LoVo (cell line): ENCODE measurements around the gene TMEM185B.
"Not testable (repeated sequence)": the region's sequence is repeated elsewhere in the genome, so short reads cannot be mapped to it uniquely, and the experiment has no call there.

Experiments used
- DNase-seq: peaks from one replicate; pipeline ENCODE4 v3.0.0-alpha.2; 2016; ENCODE audit warnings: low spot score

The TMEM185B gene

GRCh38 chr2:120208381-120209353 lies 14.5 kb downstream of the TMEM185B start:
- no peak for DNase-seq

- no peak for DNase-seq
These were observed 17.1 kb downstream of the TMEM185B start for GRCh38 chr2:120206022-120206581.

- DNase-seq = no peak
These were observed 18.1 kb downstream of the TMEM185B start for GRCh38 chr2:120204945-120205670.

- DNase-seq = no peak
These were observed 18.8 kb downstream of the TMEM185B start for GRCh38 chr2:120204417-120204816.

GRCh38 chr2:120204022-120204405 lies 19.2 kb downstream of the TMEM185B start:
- DNase-seq = no peak

GRCh38 chr2:120203251-120204021 lies 19.8 kb downstream of the TMEM185B start:
- DNase-seq = no peak

GRCh38 chr2:120199817-120200459 lies 23.3 kb downstream of the TMEM185B start:
- DNase-seq = not testable (repeated sequence)

GRCh38 chr2:120195553-120195952 lies 27.6 kb downstream of the TMEM185B start:
- no peak for DNase-seq

GRCh38 chr2:120192280-120192679 lies 30.9 kb downstream of the TMEM185B start:
- DNase-seq = no peak

GRCh38 chr2:120189189-120189588 lies 34.0 kb downstream of the TMEM185B start:
- no peak for DNase-seq

GRCh38 chr2:120182019-120182560 lies 41.1 kb downstream of the TMEM185B start:
- DNase-seq = no peak

GRCh38 chr2:120180066-120180465 lies 43.1 kb downstream of the TMEM185B start:
- DNase-seq = no peak

- no peak for DNase-seq
These were observed 43.8 kb downstream of the TMEM185B start for GRCh38 chr2:120179396-120179795.

GRCh38 chr2:120177973-120178372 lies 45.2 kb downstream of the TMEM185B start:
- DNase-seq = no peak

GRCh38 chr2:120177001-120177621 lies 46.1 kb downstream of the TMEM185B start:
- DNase-seq = no peak

- no peak for DNase-seq
These were observed 46.7 kb downstream of the TMEM185B start for GRCh38 chr2:120176526-120176925.

GRCh38 chr2:120174963-120175581 lies 48.1 kb downstream of the TMEM185B start:
- DNase-seq = peak; percentile 60
